Vagina (tissue), 2 donors: Measurements from ENCODE around the gene ARMH3. TPM values are rescaled to one million over a fixed set of nuclear protein-coding genes. Genes with fewer than 3 reads are reported as not detected.

Source experiments
- DNase-seq, 2 donors: peaks; one replicate each; pipeline ENCODE4 v3.0.0-alpha.2; 2017; ENCODE audit errors: extremely low spot score in 2 of 2
- H3K27ac ChIP-seq: fragments of 200-600 bp; sonication (generic); one replicate; pipeline ENCODE4 v1.5.1; 2019
- H3K27me3 ChIP-seq: fragments of 200-600 bp; sonication (generic); one replicate; pipeline ENCODE4 v1.5.1; 2019
- H3K36me3 ChIP-seq, 2 donors: fragments of 200-600 bp; sonication (generic); one replicate each; pipeline ENCODE4 v1.5.1; 2017 to 2019
- H3K4me1 ChIP-seq: fragments of 200-600 bp; sonication (generic); one replicate; pipeline ENCODE4 v1.5.1; 2019
- H3K4me3 ChIP-seq, 2 donors: fragments of 200-600 bp; sonication (generic); 1 replicate in 1 of 2; 2 replicates in 1 of 2; pipeline ENCODE4 v1.5.1; 2016 to 2019
- H3K9me3 ChIP-seq: fragments of 200-600 bp; sonication (generic); one replicate; pipeline ENCODE4 v1.5.1; 2019
- CTCF ChIP-seq, 3 experiments: fragments of 450-650 bp in 2 of 3; fragments of 200-600 bp in 1 of 3; sonication (generic) in 1 of 3; IDR thresholded peaks; one replicate each; pipeline ENCODE4 v1.5.1; 2017 to 2019; ENCODE audit warnings: antibody characterized with exemption in 3 of 3, mild to moderate bottlenecking in 2 of 3, moderate library complexity in 2 of 3
- POLR2A ChIP-seq, 2 donors: fragments of 450-650 bp; IDR thresholded peaks; one replicate each; pipeline ENCODE4 v1.6.1; 2017; ENCODE audit warnings: antibody characterized with exemption in 2 of 2, mild to moderate bottlenecking in 2 of 2, moderate library complexity in 2 of 2
- POLR2AphosphoS5 ChIP-seq, 2 donors: sonication (generic); formaldehyde crosslinking; IDR thresholded peaks; one replicate each; pipeline ENCODE4 v1.9.0; 2017; ENCODE audit warnings: antibody characterized with exemption in 2 of 2, mild to moderate bottlenecking in 2 of 2, low read depth in 1 of 2; ENCODE audit not compliant: insufficient read depth in 1 of 2
- intact Hi-C: fragments of 100-400 bp; cut with DNase I; formaldehyde crosslinking; loops from one replicate; pipeline ENCODE4 v1.15.1; 2023
- total RNA-seq: library from RNA; depleted of rRNA; stranded (reverse); fragments of >200 nt; gene quantifications from one replicate; pipeline ENCODE4 v1.2.3, GENCODE V29; 2016

The ARMH3 gene
- total RNA-seq, 1 donor from 2014 or later: 26.5 TPM

GRCh38 chr10:102003541-102003940, 52.4 kb downstream of the ARMH3 start:
- H3K36me3 ChIP-seq: peaks cover 0 to 19% of the 10 kb centered on the region in 2 donors
- intact Hi-C loops: loop anchor here (10.0 kb wide), 1 partner anchor 159 kb away; the partner anchor contains the start of gene KCNIP2
- TF ChIP-seq POLR2A (IDR thresholded peaks at IDR 0.05) (no peak), POLR2AphosphoS5 (IDR thresholded peaks at IDR 0.05; ENCODE audit: insufficient read depth in 1 of 2, low read depth in 1 of 2) (no peak), CTCF (IDR thresholded peaks at IDR 0.05) (no peak)

GRCh38 chr10:102001435-102002068, 54.4 kb downstream of the ARMH3 start:
- Histone ChIP-seq H3K9me3 (no peaks in the 10 kb centered on the region), H3K36me3 (peaks cover 0 to 23% of the 10 kb centered on the region in 2 donors), H3K4me3 (no peak overlapping the region), H3K27ac (no peak overlapping the region), H3K4me1 (no peaks in the 10 kb centered on the region), H3K27me3 (no peaks in the 10 kb centered on the region)
- no peak for TF ChIP-seq POLR2AphosphoS5 (IDR thresholded peaks at IDR 0.05; ENCODE audit: insufficient read depth in 1 of 2, low read depth in 1 of 2)
- no peak for TF ChIP-seq CTCF (IDR thresholded peaks at IDR 0.05)
- intact Hi-C loops: loop anchor here (10.0 kb wide), 1 partner anchor 157 kb away; the partner anchor contains the start of gene KCNIP2
- no peak for DNase-seq

More at GRCh38 chr10:102003541-102003940, 52.4 kb downstream of the ARMH3 start:
- Histone ChIP-seq H3K9me3 (no peaks in the 10 kb centered on the region), H3K4me3 (no peak overlapping the region), H3K27ac (no peak overlapping the region), H3K27me3 (no peaks in the 10 kb centered on the region), H3K4me1 (no peaks in the 10 kb centered on the region)
- DNase-seq: no peak

- H3K9me3 ChIP-seq: no peaks in the 10 kb centered on the region
- no peak for DNase-seq
- no peaks in the 10 kb centered on the region for H3K4me1 ChIP-seq
- H3K4me3 ChIP-seq: no peak overlapping the region
- no peak overlapping the region for H3K27ac ChIP-seq
- H3K36me3 ChIP-seq: peaks cover 0 to 11% of the 10 kb centered on the region in 2 donors
- TF ChIP-seq POLR2AphosphoS5 (IDR thresholded peaks at IDR 0.05; ENCODE audit: insufficient read depth in 1 of 2, low read depth in 1 of 2) (no peak), POLR2A (IDR thresholded peaks at IDR 0.05) (no peak), CTCF (IDR thresholded peaks at IDR 0.05) (no peak)
- intact Hi-C loops: no loop called here
- no peaks in the 10 kb centered on the region for H3K27me3 ChIP-seq
These were observed 58.2 kb downstream of the ARMH3 start for GRCh38 chr10:101997803-101998202.

- Histone ChIP-seq H3K27ac (no peak overlapping the region), H3K27me3 (no peaks in the 10 kb centered on the region), H3K9me3 (no peaks in the 10 kb centered on the region), H3K4me3 (no peak overlapping the region), H3K4me1 (no peaks in the 10 kb centered on the region), H3K36me3 (peaks cover 0 to 30% of the 10 kb centered on the region in 2 donors)
- TF ChIP-seq POLR2AphosphoS5 (IDR thresholded peaks at IDR 0.05; ENCODE audit: insufficient read depth in 1 of 2, low read depth in 1 of 2) (no peak), CTCF (IDR thresholded peaks at IDR 0.05) (no peak), POLR2A (IDR thresholded peaks at IDR 0.05) (no peak)
- no peak for DNase-seq
- intact Hi-C loops: no loop called here
These were observed 60.4 kb downstream of the ARMH3 start for GRCh38 chr10:101995451-101996063.

- Histone ChIP-seq H3K27me3 (no peaks in the 10 kb centered on the region), H3K9me3 (no peaks in the 10 kb centered on the region), H3K4me1 (no peaks in the 10 kb centered on the region), H3K36me3 (peaks cover 0 to 49% of the 10 kb centered on the region in 2 donors), H3K4me3 (no peak overlapping the region), H3K27ac (no peak overlapping the region)
- intact Hi-C loops: no loop called here
- TF ChIP-seq CTCF (IDR thresholded peaks at IDR 0.05) (no peak), POLR2AphosphoS5 (IDR thresholded peaks at IDR 0.05; ENCODE audit: insufficient read depth in 1 of 2, low read depth in 1 of 2) (no peak), POLR2A (IDR thresholded peaks at IDR 0.05) (no peak)
- no peak for DNase-seq
These were observed 62.2 kb downstream of the ARMH3 start for GRCh38 chr10:101993651-101994200.
